Left ventricle myocardium inferior (tissue), 1 donor: ENCODE data around the gene AGK. TPM values are rescaled to one million over a fixed set of nuclear protein-coding genes. Genes with fewer than 3 reads are reported as not detected.
A peak's percentile ranks its signal among the peaks of the same experiment; 100 is the strongest.

ENCODE experiments used
- DNase-seq: peaks from one replicate; pipeline ENCODE4 v3.0.0-alpha.2; 2020
- H3K27ac ChIP-seq: fragments of 200-600 bp; replicated peaks from 2 replicates; pipeline ENCODE4 v1.8.0; 2021
- H3K27me3 ChIP-seq: fragments of 200-600 bp; 2 replicates; pipeline ENCODE4 v1.8.0; 2021; ENCODE audit warnings: low read depth
- H3K36me3 ChIP-seq: fragments of 200-600 bp; 2 replicates; pipeline ENCODE4 v1.8.0; 2021
- H3K4me1 ChIP-seq: fragments of 200-600 bp; 2 replicates; pipeline ENCODE4 v1.8.0; 2021
- H3K4me3 ChIP-seq: fragments of 200-600 bp; 2 replicates; pipeline ENCODE4 v1.8.0; 2021; ENCODE audit warnings: mild to moderate bottlenecking, moderate library complexity
- H3K9me3 ChIP-seq: fragments of 200-600 bp; replicated peaks from 2 replicates; pipeline ENCODE4 v1.8.0; 2021
- intact Hi-C: fragments of 100-400 bp; cut with micrococcal nuclease; formaldehyde crosslinking; loops from one replicate; pipeline ENCODE4 v1.11.0; 2022
- total RNA-seq: library from RNA; stranded (reverse); fragmentation: NEBNext Ultra II Directional; extraction: Animal tissue kit (Norgen Biotek cat#: 25700); gene quantifications from one replicate; pipeline ENCODE4 v1.2.1, GENCODE V29; 2021
- TF ChIP-seq, protein P1 (sequence below): fragments of 200-600 bp; IDR thresholded peaks from 2 replicates; pipeline ENCODE4 v1.8.0; 2021; ENCODE audit warnings: antibody characterized with exemption, mild to moderate bottlenecking, borderline replicate concordance
- donor health status: DM: no; HTN: yes; CAD: no; lungs with severe emphysema.

The AGK gene
- total RNA-seq, 1 donor from 2014 or later, result 37.8 TPM

DNA sequence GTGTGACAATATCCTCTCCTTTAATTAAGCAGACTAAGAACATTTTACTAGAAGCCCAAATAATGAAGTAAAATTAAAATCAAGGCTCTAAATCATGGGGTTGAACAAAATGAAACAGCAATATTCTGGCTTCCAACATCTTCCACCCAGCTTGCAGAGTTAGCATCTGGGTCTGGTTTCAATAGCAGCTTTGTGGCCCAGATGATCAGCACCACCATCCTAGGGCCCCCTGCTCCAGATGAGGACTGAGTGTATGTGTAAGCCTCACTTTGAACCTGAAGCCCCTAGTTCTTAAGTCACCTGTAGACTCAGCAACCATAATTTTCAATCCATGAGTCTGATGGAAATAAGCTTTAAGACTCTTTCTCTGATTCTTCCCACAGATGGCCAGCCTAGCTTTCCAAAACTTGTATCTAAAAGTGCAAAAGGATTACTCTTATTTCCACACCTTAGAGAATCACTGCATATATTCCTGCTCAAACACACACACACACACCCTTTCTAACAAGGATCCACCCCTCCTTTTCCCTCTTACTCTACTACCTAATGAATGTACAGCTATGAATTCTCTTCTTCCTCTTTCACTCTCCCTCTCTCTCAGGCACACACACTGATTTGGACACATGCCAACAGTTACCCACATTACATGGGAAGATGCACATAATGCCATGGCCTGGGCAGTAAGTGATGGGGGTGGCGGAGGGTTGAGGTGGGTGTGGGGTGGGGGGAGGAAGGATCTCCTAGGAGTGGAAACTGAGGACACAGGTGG is 147.2 kb downstream of the AGK start:
- H3K27ac ChIP-seq, result no peak overlapping the region
- intact Hi-C loops, result no loop called here
- H3K9me3 ChIP-seq, result no peaks in the 10 kb centered on the region
- DNase-seq, result no peak
- H3K27me3 ChIP-seq, result no peaks in the 10 kb centered on the region
- H3K36me3 ChIP-seq, result no peaks in the 10 kb centered on the region
- TF ChIP-seq, protein P1, sequence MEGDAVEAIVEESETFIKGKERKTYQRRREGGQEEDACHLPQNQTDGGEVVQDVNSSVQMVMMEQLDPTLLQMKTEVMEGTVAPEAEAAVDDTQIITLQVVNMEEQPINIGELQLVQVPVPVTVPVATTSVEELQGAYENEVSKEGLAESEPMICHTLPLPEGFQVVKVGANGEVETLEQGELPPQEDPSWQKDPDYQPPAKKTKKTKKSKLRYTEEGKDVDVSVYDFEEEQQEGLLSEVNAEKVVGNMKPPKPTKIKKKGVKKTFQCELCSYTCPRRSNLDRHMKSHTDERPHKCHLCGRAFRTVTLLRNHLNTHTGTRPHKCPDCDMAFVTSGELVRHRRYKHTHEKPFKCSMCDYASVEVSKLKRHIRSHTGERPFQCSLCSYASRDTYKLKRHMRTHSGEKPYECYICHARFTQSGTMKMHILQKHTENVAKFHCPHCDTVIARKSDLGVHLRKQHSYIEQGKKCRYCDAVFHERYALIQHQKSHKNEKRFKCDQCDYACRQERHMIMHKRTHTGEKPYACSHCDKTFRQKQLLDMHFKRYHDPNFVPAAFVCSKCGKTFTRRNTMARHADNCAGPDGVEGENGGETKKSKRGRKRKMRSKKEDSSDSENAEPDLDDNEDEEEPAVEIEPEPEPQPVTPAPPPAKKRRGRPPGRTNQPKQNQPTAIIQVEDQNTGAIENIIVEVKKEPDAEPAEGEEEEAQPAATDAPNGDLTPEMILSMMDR, result no peak
- H3K4me3 ChIP-seq, result no peak overlapping the region
- peaks cover 74% of the 10 kb centered on the region for H3K4me1 ChIP-seq

DNA sequence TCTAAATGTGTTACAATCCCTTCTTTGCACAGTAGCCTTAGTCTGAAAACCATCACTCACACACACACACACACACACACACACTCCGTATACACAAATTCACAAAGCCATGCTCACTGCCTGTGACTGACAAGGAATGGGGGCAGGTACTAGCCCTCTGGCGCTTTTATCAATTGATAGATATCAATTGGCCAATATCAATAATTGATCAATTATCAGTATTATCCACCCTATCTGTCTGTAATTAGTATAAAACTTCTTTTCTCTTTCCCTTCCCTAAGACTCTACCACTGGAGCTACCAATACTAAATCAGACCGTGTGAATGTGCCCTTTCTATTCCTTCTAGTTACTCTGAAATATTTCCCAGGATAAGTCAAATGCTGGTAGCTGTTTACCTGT is 148.7 kb downstream of the AGK start:
- H3K9me3 ChIP-seq, result no peaks in the 10 kb centered on the region
- DNase-seq, result no peak
- H3K36me3 ChIP-seq, result no peaks in the 10 kb centered on the region
- intact Hi-C loops, result no loop called here
- H3K4me1 ChIP-seq, result peaks cover 67% of the 10 kb centered on the region
- H3K4me3 ChIP-seq, result no peak overlapping the region
- H3K27ac ChIP-seq, result no peak overlapping the region
- no peaks in the 10 kb centered on the region for H3K27me3 ChIP-seq
- TF ChIP-seq, protein P1, result no peak

DNA sequence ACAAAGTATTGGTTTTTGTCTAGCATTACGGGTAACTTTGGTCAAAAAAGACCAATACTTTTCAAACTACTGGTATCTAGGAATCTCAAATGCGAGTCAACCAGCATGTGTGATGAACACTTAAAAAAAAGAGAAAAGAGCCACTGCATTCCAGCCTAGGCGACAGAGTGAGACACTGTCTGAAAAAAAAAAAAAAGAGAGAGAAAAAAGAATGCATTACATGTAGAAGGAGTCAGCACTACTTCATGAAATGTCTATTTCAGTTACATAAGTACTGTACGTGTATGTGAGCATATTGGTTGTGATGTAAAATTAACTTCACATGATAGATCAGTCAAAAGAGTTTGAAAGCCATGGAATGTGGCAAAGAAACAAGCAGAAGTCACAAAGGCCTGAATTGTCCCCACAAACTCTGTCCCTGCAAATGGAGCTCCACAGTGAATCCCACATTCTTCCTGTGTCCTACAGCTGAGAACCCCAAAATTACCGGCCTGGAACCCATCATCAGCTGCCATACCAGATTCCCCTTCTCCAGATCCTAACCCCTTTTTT is 149.2 kb downstream of the AGK start:
- Histone ChIP-seq H3K4me3 (peak overlapping the region; percentile 93), H3K36me3 (no peaks in the 10 kb centered on the region), H3K4me1 (peaks cover 65% of the 10 kb centered on the region), H3K27me3 (no peaks in the 10 kb centered on the region), H3K9me3 (no peaks in the 10 kb centered on the region), H3K27ac (peak overlapping the region; percentile 91)
- intact Hi-C loops, result no loop called here
- TF ChIP-seq, protein P1, result no peak
- DNase-seq, result no peak

DNA sequence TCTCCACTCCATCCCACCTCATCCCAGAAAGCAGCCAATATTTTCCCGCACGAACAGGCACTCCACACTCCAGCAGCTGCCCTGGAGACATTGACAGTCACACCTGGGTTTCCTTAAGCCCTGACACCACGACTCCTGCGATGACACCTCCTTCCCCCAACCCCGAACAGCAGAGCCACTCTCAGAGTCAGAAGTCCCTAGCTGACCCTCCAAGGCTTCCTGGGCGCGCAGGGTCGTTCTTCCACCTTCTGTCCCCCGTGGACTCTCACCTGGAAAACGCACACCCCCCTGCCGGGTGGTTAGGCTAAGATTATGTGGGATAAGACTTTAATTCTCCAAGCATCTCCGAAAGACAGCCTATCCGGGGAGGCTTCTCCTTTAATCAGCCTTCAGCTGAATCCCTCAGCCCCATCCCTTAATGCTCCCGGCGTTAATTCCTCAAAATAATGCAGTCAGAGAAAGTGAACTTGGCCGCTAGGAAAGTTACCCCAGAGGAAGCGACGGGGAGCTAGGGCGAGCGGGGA is 149.7 kb downstream of the AGK start:
- DNase-seq, result no peak
- H3K4me3 ChIP-seq, result peak overlapping the region; percentile 93
- intact Hi-C loops, result no loop called here
- TF ChIP-seq, protein P1, result no peak
- peaks cover 59% of the 10 kb centered on the region for H3K4me1 ChIP-seq
- H3K27me3 ChIP-seq, result no peaks in the 10 kb centered on the region
- no peaks in the 10 kb centered on the region for H3K9me3 ChIP-seq
- H3K27ac ChIP-seq, result peak overlapping the region; percentile 91
- H3K36me3 ChIP-seq, result no peaks in the 10 kb centered on the region

DNA sequence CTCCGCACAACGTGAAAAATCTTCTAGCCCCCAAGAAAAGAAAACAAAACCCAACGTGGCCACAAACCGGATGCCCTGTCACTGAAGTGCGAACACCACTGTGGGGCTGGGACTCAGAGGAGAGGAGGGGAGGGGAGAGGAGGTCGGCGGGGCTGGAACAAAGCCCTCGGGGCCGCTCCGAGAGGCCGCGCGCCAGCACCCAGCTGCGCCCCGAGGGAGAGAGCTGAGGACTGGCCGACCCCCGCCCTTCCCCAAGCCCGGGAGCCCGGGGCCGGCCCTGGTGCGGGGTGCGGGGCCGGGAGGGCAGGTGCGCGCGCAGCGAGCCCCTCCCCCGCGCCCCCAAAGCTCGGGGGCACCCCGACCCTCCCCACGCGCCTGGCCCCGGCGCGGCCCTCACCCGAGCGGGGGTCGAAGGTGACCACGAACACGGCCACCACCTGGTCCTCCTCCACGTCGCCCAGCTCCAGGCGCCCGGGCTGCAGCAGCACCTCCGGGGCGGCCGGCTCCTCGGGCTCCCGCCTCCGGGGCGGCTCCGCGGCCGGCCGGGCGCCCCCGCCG is 150.4 kb downstream of the AGK start:
- Histone ChIP-seq H3K9me3 (no peaks in the 10 kb centered on the region), H3K36me3 (no peaks in the 10 kb centered on the region), H3K4me3 (peak overlapping the region; percentile 93), H3K4me1 (peaks cover 53% of the 10 kb centered on the region), H3K27ac (peak overlapping the region; percentile 91), H3K27me3 (no peaks in the 10 kb centered on the region)
- intact Hi-C loops, result no loop called here
- peak; percentile 39 for DNase-seq
- TF ChIP-seq, protein P1, result no peak
